GM12892 (cell line): ENCODE results near the gene TMIGD2.

Source experiments
- POLR2A ChIP-seq: IDR thresholded peaks from 2 replicates; pipeline ENCODE4 v1.6.1; 2011; ENCODE audit warnings: low read depth, low read length, control low read depth
- TAF1 ChIP-seq: IDR thresholded peaks from 2 replicates; pipeline ENCODE4 v1.6.1; 2011; ENCODE audit warnings: low read depth, mild to moderate bottlenecking, control low read depth, low read length, borderline replicate concordance

GRCh38 chr19:4310247-4311121, 8.3 kb upstream of the TMIGD2 start:
- no peak for TF ChIP-seq POLR2A
- no peak for TF ChIP-seq TAF1
